ENCODE measurements around the gene TMEM271.
"Not testable (repeated sequence)": the region's sequence is repeated elsewhere in the genome, so short reads cannot be mapped to it uniquely, and the experiment has no call there.

TMEM271 gene

DNA sequence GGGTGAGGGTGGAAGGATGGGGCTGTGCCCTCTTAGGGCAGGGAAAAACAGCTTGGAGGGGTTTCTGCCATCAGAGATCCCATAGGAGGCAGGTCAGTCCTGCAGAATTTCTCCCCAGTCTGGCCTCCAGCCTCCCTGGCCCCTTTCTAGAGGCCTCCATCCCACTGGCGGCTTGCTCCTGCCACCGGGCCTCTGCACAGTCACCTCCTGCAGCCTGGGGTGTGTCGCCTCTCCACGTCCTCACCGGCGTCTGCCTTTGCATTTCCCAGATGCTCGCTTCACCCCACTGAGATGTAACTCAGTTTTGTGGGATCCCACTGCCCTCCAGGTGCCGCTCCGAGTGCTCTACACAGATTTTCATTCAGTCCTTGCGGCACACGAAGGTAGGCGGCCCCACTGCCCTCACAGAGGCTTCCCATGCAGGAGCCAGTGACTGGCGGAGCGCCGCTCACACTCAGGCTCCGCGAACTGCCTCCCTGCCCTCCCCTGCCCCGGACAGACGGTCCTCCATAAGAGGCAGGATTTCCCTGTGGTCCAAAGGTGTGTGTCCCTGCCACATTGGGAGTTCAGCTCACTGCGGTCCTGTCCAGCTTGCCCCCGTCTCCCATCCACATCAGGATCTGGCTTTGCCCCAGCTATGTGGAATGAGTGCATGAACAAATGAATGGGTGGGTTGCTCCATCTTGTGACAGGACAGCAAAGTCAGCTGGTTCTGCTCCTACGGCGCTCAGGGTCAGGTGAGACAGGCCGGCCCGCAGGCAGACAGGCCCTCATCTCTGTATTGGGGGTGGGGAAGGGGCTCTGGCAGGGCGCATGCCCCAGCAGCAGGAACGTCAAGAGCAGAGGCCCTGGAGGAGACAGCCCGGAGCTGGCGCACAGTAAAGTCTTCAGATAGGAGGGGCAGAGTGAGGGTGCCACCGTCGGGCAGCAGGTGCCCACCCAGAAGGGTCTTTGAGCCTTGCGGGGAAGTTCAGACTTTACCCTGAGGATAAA lies 2.7 kb upstream of the TMEM271 start:
- DNase-seq (ENCODE audit: low read depth, low spot score): no peak

DNA sequence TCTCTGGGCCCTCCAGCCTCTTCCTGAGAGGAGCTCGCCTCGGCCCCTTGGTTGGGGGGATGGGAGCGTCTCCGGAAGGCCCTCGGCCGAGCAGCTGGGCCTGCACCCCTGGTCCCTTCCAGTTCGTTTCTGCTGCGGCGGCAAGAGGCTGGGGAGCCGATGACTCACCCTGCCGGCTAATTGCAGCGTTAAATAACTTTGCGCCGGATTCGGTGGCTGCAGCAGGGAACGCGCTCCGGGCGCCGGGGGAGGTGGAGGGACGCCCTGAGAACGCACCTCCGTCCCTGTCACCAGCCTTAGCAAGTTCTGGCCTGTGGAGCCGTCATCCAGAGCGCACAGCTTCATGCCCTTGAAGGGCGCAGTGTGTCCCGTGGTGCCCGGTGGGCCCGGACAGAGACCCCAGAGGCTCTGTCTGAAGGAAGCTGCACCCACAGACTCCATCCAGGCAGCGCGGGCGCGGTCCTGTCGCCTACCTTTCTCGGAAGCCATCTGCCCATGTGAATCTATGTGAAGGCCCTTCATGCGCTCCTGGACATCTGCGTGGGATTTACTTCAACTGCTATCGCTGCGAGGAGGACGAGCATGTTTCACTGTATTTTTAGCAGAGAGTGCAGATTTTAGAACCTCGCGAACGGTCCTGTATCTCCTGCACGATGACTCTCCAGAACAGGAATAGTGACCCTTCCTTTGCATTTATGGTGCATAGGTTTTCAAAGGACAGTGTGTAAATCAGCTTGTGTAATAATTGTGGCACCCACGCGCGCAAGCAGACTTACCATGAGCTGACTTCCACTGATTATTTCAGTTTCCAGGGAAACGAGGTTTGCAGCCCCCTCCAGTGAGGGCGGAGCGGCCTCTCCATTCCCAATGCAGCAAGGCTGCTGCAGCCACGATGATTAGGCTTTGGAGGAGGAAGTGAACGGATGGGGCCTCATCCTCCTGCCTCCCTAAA lies 1.7 kb upstream of the TMEM271 start:
- no peak for DNase-seq (ENCODE audit: low read depth, low spot score)

- no peak for DNase-seq (ENCODE audit: low read depth, low spot score)
Observed at GRCh38 chr4:576991-577498, 950 bp upstream of the TMEM271 start.

DNA sequence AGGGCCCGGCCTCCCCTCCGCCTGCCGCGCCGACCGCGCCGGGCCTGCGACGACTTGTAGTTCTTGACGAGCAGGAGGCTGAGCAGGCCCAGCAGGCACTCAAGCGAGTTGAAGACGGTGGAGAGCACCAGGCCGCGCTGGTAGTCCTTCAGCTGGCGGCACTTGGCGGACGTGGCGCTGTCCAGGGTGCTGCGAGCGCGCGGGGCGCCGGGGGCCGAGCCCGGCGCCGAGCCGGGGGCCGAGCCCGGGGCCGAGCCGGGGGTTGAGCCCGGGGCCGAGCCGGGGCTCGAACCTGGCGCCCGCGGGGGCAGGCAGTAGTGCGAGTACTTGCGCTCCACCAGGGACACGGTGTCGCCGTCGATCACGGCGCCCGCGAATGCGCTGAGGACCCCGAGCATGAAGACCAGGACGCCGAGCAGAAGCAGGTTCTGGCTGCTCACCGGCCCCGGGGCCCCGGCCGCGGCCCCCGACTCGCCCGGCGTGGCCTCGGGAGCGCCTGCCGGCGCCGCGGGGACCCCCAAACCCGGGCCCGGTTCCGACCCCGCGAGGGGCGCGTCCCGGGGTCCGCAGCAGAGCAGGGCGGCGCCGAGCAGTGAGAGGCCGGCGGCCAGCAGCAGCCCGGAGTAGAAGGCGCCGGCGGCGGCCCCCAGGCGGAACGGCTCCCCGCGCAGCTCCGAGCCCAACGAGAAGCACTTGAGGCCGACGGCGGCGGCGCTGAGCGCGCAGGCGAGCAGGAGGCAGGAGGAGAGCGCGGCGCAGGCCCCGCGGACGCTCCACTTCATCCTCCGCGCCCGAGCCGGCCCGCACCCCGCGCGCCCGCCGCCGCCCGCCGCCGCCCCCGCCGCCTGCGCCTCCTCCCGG lies 584 bp downstream of the TMEM271 start:
- DNase-seq (ENCODE audit: low read depth, low spot score): no peak

- no peak for DNase-seq (ENCODE audit: low read depth, low spot score)
Observed at GRCh38 chr4:574346-575161, 1.5 kb downstream of the TMEM271 start.

- DNase-seq (ENCODE audit: low read depth, low spot score): no peak
Observed at GRCh38 chr4:573122-573892, 2.8 kb downstream of the TMEM271 start.

- no peak for DNase-seq (ENCODE audit: low read depth, low spot score)
Observed at GRCh38 chr4:572594-572993, 3.5 kb downstream of the TMEM271 start.

- no peak for DNase-seq (ENCODE audit: low read depth, low spot score)
Observed at GRCh38 chr4:571838-572572, 4.1 kb downstream of the TMEM271 start.

DNA sequence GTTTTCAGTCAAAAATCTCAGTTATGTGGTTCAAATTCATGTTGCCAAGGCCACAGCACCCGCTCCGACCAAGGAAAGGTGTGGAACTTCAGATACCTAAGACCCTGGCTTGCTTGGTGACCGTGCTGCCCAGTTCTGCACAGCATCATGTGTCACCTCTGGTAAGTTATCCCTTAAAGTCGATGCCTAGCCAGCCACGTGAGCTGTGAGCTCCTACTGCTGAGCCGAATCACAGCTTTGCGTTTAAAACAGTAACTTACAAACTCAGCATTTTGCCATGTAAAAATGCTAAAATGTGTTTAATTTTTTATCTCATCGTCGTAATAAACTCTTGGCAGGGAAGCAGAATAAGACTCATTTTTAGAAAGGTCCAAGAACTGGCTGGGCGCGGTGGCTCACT lies 5.3 kb downstream of the TMEM271 start:
- no peak for DNase-seq (ENCODE audit: low read depth, low spot score)

DNA sequence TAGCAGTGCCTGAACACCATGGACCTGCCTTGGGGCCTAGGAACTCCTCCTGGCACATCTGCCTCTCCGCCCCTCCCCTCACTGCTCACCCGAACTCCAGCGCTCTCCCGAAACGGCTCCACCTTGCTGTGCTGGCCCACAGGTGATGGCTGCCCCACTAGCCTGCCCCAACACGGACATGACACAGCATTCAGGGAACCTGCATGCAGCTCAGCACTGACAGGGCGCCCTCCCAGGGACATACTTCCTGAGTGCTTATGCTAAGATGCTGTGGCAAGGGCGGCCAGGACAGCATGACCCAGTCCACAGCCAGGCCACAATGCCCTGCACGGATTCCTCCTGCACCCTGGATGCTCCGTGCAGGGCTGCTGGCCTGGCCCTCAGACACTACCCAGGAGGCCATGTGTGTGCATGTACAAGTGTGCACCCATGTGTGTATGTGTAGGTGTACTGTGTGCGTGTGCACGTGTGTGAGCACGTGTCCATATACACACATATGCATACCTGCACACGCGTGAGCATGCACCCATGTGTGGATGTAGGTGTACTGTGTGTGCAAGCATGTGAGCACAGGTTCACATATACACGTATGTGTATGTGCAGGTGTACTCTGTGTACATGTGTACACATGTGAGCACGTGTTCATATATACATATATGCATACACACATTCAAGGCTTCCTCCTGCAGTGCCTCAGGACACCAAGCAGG lies 6.0 kb downstream of the TMEM271 start:
- DNase-seq (ENCODE audit: low read depth, low spot score): no peak

DNA sequence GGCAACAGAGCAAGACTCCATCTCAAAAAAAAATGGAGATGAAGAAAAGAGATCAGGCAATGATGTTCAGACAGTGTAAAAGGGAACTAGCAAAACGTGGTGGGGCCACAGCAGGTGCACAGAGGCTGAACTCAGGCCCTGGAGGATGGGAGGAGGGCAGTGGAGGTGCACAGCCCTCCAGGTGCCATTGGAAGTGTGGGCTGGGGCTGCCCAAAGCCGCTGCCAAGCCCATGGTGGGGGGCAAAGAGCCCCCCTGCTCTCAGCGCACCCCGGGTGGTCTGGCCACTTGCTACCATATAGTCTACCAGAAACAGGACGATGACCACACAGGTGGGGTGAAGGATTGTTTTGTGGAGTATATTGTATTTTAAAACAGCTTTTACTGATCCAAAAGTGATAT lies 7.1 kb downstream of the TMEM271 start:
- DNase-seq (ENCODE audit: low read depth, low spot score): no peak

- no peak for DNase-seq (ENCODE audit: low read depth, low spot score)
Observed at GRCh38 chr4:568351-568652, 7.8 kb downstream of the TMEM271 start.

DNA sequence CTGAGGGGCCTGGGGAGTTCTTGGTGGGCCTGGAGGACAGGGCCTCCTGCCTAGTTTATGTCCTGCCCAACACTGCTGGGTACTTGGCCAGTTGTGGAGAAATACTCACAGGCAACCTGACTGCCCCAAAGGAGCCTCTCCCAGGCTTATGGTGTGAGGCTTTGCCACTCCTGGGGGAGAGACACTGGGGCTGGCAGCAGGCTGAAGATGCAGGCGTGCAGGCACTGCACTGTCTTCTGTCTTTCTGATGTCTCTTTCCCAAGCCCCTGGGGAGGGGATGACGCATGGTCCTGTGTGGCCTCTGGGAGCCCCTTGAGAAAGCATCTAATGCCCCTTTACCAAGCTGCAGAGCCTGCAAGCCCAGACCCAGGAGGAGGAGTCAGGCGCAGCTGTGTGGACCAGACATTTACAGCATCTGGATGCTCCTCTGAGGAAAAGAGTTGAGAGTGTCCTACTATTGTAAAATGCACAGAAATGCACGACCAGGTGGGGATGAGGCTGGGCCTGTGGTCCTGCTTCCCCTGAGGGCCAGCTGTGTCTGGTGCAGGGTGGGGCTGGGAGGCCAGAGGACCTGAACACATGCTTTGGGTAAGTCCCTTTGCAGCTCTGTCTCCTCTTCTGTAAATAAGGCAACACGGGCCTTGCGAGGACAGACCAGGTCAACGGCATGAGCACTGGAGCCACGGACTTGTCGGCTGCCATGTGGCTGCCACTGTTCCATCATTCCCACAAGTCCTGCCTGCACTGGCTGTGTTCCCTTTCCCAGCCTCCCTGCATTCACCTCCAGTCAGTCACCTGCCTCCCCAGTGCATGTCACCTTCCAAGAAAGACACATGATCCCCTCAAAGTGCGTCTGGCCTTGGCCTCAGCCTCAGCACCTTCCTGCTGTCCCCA lies 8.4 kb downstream of the TMEM271 start:
- no peak for DNase-seq (ENCODE audit: low read depth, low spot score)

GRCh38 chr4:566508-567295 lies 9.4 kb downstream of the TMEM271 start:
- no peak for DNase-seq (ENCODE audit: low read depth, low spot score)

GRCh38 chr4:566035-566434 lies 10.1 kb downstream of the TMEM271 start:
- DNase-seq (ENCODE audit: low read depth, low spot score): no peak

GRCh38 chr4:565614-566013 lies 10.5 kb downstream of the TMEM271 start:
- DNase-seq (ENCODE audit: low read depth, low spot score): not testable (repeated sequence)
